Endothelial cell of hepatic sinusoid (primary cell): ENCODE data around the gene KLF17.
"Not testable (repeated sequence)": the region's sequence is repeated elsewhere in the genome, so short reads cannot be mapped to it uniquely, and the experiment has no call there.

ENCODE experiments used
- in situ Hi-C: cut with HindIII; loops from 2 replicates; pipeline ENCODE4 v1.10.0; 2017; ENCODE audit warnings: low sequenced_read_pairs

KLF17 gene

DNA sequence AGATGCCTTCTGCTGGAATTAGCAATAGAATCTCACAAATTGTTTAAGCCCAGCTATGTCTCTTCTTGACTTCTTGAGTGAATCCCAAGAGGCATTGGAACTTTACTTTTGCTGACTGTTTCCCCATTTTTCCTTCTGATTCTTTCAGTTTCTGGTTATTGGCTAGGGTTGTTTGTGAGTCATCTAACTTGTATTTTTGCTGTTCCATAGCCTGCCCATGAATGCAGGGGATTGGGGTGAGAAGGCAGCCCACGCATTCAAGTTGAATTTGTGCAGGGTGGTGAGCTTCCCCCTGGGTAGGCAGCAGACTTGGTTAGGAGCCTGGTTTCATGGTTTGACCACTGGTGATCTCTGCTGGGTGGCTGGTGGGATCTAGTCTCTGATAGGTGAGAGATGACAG is 10.4 kb upstream of the KLF17 start:
- in situ Hi-C loops, result no loop called here

DNA sequence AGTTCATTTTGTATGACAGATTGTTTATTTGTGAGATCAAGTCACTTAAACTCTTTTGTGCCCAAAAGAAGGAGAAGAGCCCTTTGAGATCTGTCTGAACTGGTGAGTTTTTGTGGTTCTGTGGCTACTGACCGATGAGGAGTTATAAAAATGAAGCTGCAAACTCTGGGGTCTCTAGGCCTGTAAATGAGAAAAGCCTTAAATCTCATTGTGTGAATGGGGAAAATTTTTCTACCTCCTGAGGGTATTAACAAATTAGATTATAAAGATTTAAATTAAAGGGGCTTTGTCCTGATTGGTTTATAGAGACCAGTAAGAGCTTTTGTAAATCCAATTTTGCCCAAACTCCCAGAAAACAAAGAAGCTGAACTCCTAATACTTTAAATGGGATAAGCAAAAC is 9.7 kb upstream of the KLF17 start:
- in situ Hi-C loops, result no loop called here

DNA sequence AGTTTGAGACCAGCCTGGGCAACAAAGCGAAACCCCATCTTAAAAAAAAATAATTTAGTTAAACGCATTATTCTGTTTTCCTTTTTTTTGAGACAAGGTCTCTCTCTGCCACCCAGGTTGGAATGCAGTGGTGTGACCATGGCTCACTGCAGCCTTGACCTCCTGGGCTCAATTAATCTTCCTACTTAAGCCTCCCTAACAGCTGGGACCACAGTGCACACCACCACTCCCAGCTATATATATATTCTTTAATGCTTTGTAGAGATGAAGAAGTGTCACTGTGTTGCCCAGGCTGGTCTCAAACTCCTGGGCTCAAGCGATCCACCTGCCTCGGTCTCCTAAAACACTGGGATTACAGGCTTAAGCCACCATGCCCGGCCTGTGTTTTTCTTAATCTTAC is 7.7 kb upstream of the KLF17 start:
- in situ Hi-C loops, result no loop called here

DNA sequence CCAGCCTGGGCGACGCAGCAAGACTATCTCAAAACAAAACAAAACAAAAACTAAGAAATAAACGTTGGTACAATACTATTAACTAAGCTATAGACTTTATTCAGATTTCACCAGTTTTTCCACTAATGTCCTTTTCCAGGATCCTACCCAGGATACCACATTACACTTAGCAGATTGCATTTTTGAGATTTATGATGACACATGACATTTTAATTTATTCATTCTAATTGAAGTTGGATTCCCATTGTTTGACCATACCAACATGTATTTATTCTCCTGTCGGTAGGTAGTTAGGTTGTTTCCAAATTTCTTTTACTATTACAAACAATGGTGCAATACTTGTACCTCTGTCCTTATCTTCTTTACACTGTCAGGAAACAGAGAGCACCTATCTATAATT is 6.8 kb upstream of the KLF17 start:
- in situ Hi-C loops, result no loop called here

DNA sequence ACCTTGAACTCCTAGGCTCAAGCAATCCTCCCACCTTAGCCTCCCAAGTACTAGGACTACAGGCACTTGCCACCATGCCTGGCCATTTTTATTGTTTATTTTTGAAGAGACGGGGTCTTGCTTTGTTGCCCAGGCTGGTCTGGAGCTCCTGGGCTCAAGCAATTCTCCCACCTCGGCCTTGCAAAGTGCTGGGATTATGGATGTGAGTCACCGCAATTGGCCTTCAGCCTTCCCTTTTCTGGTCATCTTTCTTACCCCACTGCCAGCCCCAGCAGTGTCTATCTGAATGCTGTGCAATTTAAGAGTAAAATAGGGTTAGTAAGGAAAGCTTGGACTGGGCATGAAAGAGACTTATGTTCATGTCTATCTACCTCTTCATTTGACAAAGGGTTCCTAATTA is 6.1 kb upstream of the KLF17 start:
- in situ Hi-C loops, result no loop called here

DNA sequence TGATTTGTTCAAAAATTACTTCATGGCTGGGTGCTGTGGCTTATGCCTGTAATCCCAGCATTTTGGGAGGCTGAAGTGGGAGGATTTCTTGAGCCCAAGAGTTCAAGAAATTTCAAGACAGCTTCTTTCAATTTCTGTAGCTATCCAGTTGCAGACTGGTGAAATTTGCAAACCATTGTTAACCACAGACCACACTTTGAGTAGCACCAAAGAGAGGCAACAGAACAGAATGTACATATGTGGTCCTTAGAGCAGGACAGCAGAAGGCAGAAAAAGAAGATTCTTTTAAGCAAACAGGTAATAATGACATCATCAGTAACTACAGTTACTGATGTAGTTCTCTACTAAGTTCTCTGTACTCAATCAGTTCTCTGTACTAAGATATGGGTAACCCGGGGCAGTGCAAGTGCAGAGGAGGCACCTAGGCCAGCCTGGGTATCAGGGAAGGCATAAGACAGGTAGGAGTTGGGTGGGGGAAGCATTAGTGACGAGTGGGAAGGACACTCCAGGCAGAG is 5.5 kb upstream of the KLF17 start:
- in situ Hi-C loops, result no loop called here

DNA sequence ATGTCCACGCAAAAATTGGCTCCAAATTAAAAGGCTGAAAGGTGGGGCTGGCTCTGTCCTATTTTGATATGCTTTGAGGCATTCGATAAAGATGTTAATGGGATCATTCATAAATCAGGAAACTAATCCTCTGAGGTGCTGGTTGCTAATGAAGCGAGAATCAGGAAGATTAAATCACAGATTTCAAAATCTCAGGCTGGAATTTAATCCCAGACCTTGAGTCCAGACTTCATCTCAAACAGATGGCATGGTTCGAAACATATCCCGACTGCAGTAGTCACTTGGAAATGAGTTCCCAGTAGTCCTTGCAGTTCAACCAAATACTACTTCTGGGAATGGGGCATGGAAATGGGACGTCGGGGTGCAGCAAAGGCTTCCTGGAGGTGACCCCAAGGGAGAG is 4.5 kb upstream of the KLF17 start:
- in situ Hi-C loops, result no loop called here

DNA sequence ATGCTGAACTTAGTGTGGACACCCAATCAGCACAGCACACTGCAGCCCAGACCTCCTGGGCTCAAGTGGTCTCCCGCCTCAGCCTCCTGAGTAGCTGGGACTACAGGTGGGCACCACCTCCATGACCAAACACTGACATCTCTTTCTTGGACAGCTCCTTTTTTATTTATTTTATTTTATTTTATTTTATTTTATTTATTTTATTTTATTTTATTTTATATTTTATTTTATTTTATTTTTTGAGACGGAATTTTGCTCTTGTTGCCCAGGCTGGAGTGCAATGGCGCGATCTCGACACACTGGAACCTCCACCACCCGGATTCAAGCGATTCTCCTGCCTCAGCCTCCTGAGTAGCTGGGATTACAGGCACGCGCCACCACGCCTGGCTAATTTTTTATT is 1.3 kb upstream of the KLF17 start:
- in situ Hi-C loops, result not testable (repeated sequence)

DNA sequence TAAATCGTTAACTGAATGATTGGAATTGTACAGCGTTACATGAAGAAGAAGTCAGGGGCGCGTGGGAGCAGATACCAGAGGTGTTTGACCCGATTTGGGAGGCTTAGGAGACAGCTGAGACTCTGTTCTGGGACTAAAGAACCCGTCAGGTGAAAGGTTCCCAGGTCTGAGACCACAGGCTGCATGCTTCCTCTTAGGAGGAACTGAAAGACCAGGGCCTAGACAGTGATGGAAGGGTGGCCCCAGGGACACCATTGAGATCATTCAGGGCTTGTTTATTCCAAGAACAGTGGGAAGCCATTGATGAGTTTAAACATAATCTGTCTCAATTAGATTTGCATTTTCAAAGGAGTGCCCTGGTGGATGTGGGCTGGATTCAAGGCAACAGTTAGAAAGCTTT is 904 bp downstream of the KLF17 start:
- in situ Hi-C loops, result no loop called here

DNA sequence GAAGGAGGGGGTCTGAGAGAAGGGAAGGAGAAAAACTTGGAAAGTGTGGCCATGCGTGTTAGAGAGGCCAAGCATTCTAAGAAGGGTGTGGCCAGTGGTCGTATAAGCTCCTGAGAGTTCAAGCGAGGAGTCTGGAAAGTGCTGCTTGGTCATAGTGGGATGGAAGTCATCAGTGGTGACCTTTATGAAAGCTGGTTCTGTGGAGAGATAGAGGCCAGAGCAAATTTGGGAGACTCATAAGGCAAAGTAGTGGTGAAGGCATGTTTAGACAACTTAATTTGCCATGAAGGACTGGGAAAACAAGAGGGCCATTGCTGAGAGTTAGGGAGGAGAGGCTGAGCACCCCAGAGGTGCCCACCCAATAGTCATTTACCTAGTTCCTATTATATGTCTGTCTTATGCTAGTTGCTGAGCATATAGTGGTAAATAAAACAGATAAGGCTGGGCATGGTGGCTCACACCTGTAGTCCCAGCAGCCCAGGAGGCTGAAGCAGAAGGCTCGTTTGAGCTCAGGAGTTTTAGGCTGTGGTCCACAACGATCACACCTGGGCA is 1.9 kb downstream of the KLF17 start:
- in situ Hi-C loops, result no loop called here

DNA sequence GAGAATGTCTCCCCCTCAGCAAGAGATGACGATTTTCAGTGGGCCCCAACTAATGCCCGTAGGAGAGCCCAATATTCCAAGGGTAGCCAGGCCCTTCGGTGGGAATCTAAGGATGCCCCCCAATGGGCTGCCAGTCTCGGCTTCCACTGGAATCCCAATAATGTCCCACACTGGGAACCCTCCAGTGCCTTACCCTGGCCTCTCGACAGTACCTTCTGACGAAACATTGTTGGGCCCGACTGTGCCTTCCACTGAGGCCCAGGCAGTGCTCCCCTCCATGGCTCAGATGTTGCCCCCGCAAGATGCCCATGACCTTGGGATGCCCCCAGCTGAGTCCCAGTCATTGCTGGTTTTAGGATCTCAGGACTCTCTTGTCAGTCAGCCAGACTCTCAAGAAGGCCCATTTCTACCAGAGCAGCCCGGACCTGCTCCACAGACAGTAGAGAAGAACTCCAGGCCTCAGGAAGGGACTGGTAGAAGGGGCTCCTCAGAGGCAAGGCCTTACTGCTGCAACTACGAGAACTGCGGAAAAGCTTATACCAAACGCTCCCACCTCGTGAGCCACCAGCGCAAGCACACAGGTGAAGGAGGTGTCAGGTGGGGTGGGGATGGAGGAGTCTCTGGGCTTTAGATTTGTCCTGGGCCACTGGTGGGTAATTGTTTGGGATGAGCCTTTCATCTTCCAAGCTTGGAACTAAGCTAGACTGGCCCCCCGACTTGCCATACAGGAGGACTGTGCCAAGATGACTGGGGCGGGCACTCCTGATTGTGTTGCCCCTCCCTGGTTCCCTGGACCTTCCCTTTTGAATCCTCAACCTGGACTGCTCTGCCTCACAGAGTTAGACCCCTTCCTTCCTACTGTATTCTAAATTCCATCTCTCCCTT is 11.2 kb downstream of the KLF17 start:
- in situ Hi-C loops, result no loop called here

DNA sequence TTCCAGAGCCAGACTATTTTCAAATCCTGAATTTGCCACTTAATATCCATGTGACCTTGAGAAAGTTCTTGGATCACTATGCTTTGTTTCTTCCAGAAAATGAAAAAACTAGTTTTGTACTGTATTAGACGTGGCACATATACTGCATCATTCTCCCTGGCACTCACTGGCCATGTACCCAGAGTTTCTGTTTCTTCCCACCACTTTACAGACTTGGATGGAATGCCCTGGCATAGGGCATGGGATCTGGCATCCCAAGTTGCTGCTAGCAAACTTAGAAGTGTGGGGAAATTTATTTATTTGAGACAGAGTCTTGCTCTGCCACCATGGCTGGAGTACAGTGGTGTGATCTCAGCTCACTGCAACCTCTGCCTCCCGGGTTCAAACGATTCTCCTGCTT is 12.8 kb downstream of the KLF17 start:
- in situ Hi-C loops, result no loop called here

DNA sequence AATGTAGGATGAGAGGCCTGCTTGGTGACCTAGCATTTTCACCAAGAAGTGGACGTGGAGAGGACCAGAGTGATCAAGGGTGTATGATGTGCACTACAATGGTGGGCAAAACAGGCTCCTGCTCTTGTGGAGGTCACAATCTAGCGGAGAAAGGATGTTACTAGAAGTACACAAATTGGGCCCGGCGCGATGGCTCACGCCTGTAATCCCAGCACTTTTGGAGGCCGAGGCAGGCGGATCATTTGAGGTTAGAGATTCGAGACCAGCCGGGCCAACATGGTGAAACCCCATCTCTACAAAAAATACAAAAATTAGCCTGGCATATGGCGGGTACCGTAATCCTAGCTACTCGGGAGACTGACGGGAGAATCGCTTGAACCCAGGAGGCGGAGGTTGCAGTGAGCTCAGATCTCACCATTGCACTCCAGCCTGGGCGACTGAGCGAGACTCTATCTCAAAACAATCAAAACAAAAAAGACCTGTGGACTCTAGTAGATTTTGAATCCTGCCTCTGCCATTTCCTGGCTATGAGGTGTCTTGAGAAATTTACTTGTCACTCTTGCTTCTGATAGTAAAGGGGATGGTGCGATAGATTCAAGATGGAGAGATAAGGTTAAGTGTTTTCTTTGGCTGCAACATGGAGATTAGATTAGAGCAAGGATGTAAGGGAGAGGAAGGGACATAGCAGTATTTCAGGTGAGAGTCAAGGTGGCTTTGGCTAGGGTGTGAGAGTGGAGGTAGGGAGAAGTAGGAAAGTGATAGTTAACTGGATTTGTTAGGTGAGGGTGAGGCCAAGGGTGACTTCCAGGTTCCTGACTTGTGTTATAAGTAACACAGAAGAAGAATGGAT is 15.7 kb downstream of the KLF17 start:
- in situ Hi-C loops, result no loop called here

DNA sequence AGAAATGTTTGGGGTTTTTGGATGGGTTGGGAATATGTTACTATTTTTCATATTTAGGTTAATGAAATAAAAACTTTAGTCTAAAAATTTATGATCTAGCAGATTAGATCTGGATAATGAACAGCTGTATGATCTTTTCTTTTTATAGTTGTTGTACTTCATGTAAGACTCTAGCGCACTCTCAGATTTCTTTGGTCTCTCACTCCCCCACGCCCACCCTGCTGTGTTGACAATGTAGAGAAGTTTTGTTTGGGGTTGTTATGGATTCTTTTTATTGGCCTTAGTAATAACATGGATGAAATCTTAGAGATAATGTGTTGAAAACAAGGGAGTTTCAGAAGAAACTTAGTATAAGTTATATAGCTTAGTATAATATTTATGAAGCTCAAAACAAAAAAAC is 17.3 kb downstream of the KLF17 start:
- in situ Hi-C loops, result no loop called here

DNA sequence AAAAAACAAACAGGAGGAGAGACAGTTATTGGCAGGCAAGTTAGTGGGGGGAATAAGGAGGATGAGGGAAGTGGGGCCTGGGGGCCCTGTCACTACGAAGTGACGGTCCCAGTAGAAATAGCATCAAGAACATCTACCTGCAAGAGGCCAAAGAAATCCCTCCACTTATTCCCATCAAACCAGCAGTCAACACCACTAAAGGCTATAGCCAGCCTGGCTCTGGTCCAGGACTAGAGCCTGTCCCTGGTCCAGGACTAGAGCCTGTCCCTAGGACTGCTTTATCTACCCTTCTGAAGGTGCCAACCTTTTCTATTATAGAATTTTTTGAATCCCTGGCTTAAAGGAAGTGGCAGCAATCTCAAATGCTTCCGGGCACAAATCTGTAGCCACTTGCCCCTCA is 19.6 kb downstream of the KLF17 start:
- in situ Hi-C loops, result no loop called here

DNA sequence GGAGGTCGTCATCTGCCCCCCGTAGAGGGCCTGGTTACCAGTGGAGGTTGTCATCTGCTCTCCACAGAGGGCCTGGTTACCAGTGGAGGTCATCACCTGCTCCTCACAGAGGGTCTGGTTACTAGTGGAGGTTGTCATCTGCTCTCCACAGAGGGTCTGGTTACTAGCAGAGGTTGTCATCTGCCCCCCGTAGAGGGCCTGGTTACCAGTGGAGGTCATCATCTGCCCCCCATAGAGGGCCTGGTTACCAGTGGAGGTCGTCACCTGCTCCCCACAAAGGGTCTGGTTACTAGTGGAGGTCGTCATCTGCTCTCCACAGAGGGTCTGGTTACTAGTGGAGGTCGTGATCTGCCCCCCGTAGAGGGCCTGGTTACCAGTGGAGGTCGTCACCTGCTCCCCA is 20.9 kb downstream of the KLF17 start:
- in situ Hi-C loops, result not testable (repeated sequence)

DNA sequence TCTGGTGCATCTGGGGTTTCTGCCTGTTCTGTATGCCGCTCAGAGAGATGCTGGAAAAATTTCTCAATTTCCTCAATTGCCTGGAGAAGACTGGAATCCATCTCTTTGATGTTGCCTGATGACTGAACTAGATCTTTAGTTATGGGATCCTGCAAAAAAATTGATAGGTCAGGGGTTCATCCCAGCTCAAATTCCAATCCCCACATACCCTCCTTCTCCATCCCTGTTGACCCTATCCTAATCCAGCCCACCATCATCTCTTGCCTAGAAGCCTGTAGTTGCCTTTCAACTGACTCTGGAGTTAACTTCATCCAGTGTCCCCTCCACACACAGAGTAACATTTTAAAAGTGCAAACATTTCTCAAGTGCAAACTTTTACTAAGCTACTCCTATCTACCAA is 22.9 kb downstream of the KLF17 start, which contains the start of gene KLF18:
Gene KLF18 (minus strand): TSS at position 101 of the 400 bp plus-strand sequence. CDS start 0 bp downstream, at position 101.
- in situ Hi-C loops, result no loop called here

DNA sequence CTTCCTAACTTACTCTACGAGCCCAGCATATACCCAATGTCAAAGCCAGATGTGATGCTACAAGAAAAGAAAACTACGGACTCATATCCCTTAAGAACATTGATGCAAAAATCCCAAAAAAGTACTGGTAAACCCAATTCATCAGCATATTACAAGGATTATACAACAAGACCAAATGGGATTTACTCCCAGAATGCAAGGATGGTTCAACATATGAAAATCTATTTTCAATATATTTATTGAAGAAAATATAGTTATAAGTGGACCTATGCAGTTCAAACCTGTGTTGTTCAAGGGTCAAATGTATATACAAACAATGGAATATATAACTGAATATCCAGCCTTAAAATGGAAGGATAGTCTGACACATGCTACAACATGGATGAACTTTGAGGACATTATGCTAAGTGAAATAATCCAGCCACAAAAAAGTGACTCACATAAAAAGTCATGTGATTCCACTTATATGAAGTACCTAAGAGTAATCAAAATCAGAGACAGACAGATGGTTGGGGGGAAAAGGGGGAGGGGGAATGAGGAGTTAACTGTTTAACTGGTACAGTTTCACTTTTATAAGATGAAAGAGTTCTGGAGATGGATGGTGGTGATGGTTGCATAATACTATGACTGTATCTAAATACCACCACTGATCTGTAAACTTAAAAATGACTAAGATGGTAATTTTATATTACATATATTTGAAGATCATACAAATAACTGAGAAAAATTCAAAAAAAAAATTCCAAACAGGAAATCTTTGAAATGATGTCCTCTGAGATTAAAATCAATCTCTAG is 26.5 kb downstream of the KLF17 start:
- in situ Hi-C loops, result no loop called here

DNA sequence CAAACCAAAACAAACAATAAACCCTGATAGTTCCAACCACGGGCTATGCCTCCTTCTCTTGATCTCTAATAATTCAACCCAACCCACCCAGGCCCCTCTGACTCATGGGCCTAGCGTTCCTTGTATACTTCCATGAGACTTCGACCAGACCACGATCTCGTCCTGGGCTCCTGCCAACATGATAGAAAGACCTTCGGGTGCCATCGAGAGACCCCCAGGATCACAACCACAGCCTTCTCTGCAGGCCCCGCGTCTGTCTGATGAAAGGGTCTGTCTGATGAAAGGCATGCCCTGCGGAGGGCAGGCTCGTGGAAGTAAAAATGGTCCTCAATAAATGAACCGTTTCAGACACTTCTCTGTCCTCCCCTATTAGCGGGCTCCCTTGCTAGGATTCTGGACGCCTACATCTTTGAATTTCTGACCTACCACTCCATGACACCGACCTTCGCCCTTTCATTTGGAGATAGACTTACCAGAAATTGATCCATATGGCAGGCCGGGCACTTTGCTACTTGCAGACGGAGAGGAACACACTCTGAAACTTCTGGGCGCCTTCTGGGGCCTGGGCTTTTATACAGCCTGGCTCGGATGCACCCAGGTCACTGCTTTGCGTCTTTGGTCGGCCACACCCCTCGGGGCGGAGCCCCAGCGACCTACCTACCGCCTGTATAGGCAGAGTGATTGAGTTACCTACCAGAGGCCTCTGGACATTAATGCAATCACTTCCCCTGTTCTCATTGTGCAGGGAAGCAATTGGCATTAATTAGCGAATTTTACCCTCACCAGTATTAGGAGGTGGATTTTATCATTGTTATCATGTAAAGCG is 28.1 kb downstream of the KLF17 start:
- in situ Hi-C loops, result no loop called here

DNA sequence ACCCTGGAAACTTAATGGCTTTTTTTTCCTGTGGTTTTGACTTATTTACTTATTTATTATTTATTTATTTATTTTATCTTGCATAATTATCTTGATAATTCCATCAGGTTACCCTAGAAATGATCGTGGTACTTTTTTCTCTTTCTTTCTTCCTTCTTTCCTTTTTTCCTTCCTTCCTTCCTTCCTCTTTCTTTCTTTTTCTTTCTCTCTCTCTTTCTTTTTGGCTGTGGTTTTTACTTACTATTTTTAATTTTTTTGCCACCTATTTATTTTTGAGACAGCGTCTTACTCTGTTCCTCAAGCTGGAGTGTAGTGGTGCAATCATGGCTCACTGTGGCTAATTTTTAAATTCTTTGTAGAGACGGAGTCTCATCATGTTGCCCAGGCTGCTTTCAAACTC is 29.0 kb downstream of the KLF17 start:
- in situ Hi-C loops, result no loop called here
